ENCODE results near the gene TPP1. TPM values are rescaled to one million over a fixed set of nuclear protein-coding genes. Genes with fewer than 3 reads are reported as not detected.

TPP1 gene
- total and polyA plus RNA-seq, 2 of the 13 experiments (the other 11 are each of a cell fraction or from before 2014, with no cell fraction given): 13.9 to 74.6 TPM

- TF ChIP-seq ZNF572 (CRISPR knock-in tag; IDR thresholded peaks at IDR 0.05) (peak; percentile 60; the same call in 1 of the 2 replicates), USF2 (IDR thresholded peaks at IDR 0.05; ENCODE audit: low read depth, low read length) (no peak), USF2 (CRISPR knock-in tag; IDR thresholded peaks at IDR 0.05; ENCODE audit: borderline replicate concordance) (0 out of 2 replicates have a peak, but pooled peaks have one; percentile 18), ARID3A (IDR thresholded peaks at IDR 0.05; ENCODE audit: low read depth, low read length) (no peak), LCORL (IDR thresholded peaks at IDR 0.05) (no peak), LCORL (CRISPR knock-in tag; IDR thresholded peaks at IDR 0.05) (peak; percentile 71)
- TF ChIP-seq, protein P1, sequence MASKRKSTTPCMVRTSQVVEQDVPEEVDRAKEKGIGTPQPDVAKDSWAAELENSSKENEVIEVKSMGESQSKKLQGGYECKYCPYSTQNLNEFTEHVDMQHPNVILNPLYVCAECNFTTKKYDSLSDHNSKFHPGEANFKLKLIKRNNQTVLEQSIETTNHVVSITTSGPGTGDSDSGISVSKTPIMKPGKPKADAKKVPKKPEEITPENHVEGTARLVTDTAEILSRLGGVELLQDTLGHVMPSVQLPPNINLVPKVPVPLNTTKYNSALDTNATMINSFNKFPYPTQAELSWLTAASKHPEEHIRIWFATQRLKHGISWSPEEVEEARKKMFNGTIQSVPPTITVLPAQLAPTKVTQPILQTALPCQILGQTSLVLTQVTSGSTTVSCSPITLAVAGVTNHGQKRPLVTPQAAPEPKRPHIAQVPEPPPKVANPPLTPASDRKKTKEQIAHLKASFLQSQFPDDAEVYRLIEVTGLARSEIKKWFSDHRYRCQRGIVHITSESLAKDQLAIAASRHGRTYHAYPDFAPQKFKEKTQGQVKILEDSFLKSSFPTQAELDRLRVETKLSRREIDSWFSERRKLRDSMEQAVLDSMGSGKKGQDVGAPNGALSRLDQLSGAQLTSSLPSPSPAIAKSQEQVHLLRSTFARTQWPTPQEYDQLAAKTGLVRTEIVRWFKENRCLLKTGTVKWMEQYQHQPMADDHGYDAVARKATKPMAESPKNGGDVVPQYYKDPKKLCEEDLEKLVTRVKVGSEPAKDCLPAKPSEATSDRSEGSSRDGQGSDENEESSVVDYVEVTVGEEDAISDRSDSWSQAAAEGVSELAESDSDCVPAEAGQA (IDR thresholded peaks at IDR 0.05; ENCODE audit: low read depth): peak; percentile 70; the same call in 1 of the 2 replicates
- TF ChIP-seq, protein P1 (CRISPR knock-in tag; IDR thresholded peaks at IDR 0.05; ENCODE audit: borderline replicate concordance): no peak
- TF ChIP-seq, protein P2, sequence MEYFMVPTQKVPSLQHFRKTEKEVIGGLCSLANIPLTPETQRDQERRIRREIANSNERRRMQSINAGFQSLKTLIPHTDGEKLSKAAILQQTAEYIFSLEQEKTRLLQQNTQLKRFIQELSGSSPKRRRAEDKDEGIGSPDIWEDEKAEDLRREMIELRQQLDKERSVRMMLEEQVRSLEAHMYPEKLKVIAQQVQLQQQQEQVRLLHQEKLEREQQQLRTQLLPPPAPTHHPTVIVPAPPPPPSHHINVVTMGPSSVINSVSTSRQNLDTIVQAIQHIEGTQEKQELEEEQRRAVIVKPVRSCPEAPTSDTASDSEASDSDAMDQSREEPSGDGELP (IDR thresholded peaks at IDR 0.05; ENCODE audit: borderline replicate concordance, low read depth): peak; percentile 9; the same call in 1 of the 2 replicates
These were observed 6.8 kb downstream of the TPP1 start, which contains the start of gene TAF10 (continued) for GRCh38 chr11:6612213-6613041.

Data from HepG2 (cell line).